GM19463 (cell line): Measurements from ENCODE around the gene ABCB11.
A peak's percentile ranks its signal among the peaks of the same experiment; 100 is the strongest.
"Not testable (repeated sequence)": the region's sequence is repeated elsewhere in the genome, so short reads cannot be mapped to it uniquely, and the experiment has no call there.

ENCODE experiments used
- ATAC-seq: cut with Tn5 transposase; IDR thresholded peaks from one replicate; pipeline ENCODE4 v1.9.1; 2021; ENCODE audit warnings: mild to moderate bottlenecking, moderate library complexity; ENCODE audit not compliant: unreplicated experiment

The ABCB11 gene

GRCh38 chr2:168939918-168940317 lies 91.2 kb downstream of the ABCB11 start:
- peak; percentile 83 for ATAC-seq

GRCh38 chr2:168939061-168939460 lies 92.1 kb downstream of the ABCB11 start:
- ATAC-seq: no peak

GRCh38 chr2:168935810-168936581 lies 95.1 kb downstream of the ABCB11 start:
- no peak for ATAC-seq

- ATAC-seq: no peak
These were observed 96.3 kb downstream of the ABCB11 start for GRCh38 chr2:168934826-168935225.

DNA sequence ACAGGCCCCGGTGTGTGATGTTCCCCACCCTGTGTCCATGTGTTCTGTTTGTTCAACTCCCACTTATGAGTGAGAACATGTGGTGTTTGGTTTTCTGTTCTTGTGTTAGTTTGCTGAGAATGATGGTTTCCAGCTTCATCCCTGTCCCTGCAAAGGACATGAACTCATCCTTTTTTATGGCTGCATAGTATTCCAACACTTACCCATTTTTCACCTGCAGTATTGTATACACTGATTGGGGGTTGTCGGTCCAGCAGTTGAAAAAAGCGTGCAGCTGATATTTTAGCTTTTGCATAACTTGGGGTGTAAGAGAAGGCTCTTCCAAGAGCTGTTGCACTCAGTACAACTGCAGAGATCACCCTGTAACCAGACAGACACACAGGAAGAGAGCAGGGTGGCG lies 99.0 kb downstream of the ABCB11 start:
- ATAC-seq: not testable (repeated sequence)

DNA sequence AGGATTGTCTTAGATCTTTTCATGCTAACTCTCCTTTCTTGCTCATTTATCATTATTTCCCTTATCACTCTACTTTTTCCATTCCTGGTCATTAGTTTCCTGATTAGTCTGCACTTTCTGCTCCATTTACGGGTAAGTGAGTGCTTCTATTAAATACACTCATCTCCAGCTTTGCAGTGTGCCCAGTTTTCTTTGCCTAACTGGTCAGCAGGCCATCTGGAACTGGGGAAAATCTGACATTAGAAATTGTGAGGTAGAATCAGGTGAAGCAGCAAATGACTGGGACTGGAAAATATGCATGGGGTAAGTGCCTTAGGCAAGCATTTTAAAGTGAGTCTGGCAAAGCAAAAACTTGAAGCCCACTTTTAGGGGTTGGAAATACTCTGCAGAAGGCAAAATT lies 100.9 kb downstream of the ABCB11 start:
- no peak for ATAC-seq

GRCh38 chr2:168929031-168929430 lies 102.1 kb downstream of the ABCB11 start:
- ATAC-seq: no peak

GRCh38 chr2:168928113-168928831 lies 102.9 kb downstream of the ABCB11 start:
- no peak for ATAC-seq

DNA sequence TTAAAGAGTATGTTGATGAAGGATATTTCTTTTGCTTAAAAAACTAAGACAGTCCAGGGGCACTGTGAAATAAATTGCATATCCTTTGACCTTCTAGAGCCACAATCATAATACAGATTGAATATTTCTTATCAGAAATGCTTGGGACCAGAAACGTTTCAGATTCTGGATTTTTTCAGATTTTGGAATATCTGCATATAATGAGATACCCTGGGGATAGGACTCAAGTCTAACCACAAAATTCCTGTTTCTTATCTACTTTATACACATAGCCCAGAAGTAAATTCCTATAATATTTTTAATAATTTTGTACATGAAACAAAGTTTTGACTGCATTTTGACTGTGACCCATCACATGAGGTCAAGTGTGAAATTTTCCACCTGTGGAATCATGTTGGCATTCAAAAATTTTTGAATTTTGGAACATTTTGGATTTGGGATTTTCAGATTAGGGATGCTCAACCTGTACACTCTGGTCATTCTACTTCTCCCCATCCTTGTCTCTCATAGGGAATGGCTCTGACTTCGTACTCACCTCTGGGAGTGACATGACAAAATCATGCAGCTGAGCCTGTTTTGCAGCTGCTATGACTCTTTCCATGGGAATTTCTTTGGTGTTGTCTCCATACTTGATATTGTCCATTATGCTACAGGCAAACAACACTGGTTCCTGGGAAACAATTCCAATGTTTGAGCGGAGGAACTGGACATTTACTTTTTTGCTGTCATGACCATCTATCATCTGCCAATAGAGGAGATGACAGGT lies 104.3 kb downstream of the ABCB11 start:
- ATAC-seq: no peak

- ATAC-seq: no peak
These were observed 110.5 kb downstream of the ABCB11 start for GRCh38 chr2:168920504-168921157.

GRCh38 chr2:168916331-168916675 lies 114.8 kb downstream of the ABCB11 start:
- no peak for ATAC-seq

- ATAC-seq: no peak
These were observed 115.4 kb downstream of the ABCB11 start for GRCh38 chr2:168915441-168916330.

GRCh38 chr2:168913495-168913894 lies 117.6 kb downstream of the ABCB11 start:
- ATAC-seq: no peak

GRCh38 chr2:168912901-168913369 lies 118.2 kb downstream of the ABCB11 start:
- no peak for ATAC-seq

DNA sequence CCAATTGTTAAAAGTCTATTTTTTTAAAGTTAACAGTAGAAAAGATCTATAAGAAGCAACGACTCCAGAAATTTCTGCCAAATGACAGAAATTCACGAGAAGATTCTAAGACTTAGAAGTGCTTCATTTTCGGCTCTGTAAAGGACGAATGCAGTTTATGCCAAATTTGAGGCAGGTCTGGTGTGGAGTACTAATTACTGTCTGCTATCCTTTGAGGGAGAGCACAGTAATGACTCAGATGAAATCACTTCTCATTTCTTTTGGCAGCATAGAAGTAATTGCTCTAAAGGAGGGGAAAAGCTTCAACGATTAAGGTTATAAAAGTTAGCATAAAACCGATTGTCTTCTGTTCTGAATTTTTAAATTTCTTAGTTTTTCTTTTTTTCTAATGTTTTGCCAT lies 118.7 kb downstream of the ABCB11 start:
- no peak for ATAC-seq

GRCh38 chr2:168910330-168910729 lies 120.8 kb downstream of the ABCB11 start:
- no peak for ATAC-seq

GRCh38 chr2:168907940-168908662 lies 123.0 kb downstream of the ABCB11 start:
- ATAC-seq: no peak

DNA sequence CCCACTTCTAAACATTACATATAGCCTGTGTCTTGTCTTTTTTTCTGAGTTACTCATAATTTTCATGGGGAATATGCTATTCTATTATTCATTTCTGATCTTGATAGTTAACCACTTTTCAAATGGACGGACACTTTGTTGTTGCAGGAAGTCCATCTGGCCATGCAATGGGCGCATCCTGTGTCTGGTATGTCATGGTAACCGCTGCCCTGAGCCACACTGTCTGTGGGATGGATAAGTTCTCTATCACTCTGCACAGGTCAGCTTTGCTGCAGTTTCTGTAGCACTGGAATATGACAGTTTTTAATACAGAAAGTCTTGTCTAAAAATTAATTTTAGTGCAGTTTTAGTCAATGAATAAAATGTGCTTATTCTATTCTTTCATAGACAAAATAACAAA lies 126.8 kb downstream of the ABCB11 start:
- ATAC-seq: no peak

GRCh38 chr2:168903888-168904287 lies 127.2 kb downstream of the ABCB11 start:
- ATAC-seq: no peak
